DMS 273 (cell line): ENCODE measurements around the gene RHOC.
A peak's percentile ranks its signal among the peaks of the same experiment; 100 is the strongest.

Source experiments
- DNase-seq: peaks from one replicate; lab custom pipeline; 2025; ENCODE audit not compliant: unreplicated experiment; lab: John Stamatoyannopoulos, UW

The RHOC gene

GRCh38 chr1:112702420-112703261 is 4.3 kb downstream of the RHOC start:
- DNase-seq = no peak

DNA sequence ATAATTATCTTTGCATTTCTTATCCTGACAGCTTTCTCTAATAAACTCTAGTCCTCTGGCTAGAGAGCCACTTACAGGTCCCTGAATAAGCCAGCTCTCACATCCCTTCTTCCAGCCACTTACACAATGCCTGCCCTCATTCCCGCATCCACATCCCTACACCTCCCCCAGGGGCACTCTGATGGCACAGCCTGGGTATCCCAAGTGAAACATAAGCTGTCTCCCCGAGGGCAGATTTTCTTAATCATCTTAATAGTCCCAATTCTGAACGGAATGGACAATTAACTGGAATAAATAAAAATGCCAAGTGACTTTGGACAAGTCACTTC is 4.9 kb downstream of the RHOC start:
- DNase-seq = peak; percentile 31

GRCh38 chr1:112701227-112702066 is 5.5 kb downstream of the RHOC start:
- no peak for DNase-seq

DNA sequence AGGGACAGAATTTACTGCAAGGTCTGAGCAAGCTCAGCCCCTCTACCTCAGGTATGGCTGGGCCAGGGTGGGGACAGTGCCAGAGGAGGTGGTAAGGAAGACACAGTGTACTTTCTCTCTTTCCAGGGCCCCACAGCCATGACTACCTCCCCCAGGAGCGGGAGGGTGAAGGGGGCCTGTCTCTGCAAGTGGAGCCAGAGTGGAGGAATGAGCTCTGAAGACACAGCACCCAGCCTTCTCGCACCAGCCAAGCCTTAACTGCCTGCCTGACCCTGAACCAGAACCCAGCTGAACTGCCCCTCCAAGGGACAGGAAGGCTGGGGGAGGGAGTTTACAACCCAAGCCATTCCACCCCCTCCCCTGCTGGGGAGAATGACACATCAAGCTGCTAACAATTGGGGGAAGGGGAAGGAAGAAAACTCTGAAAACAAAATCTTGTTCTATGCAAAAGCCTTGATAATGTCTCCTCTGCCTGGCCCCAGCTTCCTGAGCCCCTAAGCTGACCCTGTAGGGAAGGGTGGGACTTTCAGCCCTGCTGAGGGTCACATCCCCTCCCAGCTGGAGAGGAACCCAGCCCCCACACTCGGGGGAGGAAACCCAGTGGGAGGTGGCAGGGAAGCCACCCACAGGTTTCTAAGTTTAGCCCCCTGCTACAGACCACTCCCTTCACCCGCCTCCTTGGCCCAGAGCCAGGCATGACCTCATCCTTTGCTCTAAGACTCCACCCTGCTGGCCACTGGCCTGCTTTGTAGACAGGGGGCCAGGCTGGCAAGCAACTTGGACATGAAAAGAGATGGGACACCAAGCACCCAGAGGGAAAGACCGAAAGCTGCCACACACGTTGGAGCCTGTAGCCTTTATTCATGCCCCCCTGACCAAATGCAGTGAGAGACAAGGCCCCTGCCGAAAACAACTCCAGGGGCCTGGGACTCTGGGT is 6.4 kb downstream of the RHOC start:
- peak; percentile 97 for DNase-seq

- no peak for DNase-seq
Measured at GRCh38 chr1:112699425-112700144, 7.3 kb downstream of the RHOC start.

GRCh38 chr1:112698366-112699310 is 8.3 kb downstream of the RHOC start:
- peak; percentile 42 for DNase-seq

DNA sequence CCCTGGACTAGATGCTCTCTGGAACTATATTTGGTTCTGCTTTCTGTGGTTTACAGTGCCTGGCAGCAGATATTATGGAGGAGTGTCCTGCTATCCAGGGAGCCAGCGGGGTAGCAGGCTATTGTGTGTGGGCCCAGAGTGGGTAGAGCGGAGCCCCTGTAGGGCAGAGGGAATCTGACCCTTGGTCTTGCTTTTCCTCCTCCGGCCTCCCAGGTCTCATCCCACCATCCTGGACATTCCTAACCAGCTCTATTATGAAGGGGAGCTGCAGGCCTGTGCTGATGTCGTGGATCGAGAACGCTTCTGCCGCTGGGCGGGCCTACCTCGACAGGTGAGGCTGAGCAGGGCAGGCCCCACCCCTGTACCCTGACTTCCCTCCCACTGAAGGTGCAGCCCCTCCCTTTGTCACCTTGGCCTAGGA is 9.1 kb downstream of the RHOC start:
- no peak for DNase-seq

DNA sequence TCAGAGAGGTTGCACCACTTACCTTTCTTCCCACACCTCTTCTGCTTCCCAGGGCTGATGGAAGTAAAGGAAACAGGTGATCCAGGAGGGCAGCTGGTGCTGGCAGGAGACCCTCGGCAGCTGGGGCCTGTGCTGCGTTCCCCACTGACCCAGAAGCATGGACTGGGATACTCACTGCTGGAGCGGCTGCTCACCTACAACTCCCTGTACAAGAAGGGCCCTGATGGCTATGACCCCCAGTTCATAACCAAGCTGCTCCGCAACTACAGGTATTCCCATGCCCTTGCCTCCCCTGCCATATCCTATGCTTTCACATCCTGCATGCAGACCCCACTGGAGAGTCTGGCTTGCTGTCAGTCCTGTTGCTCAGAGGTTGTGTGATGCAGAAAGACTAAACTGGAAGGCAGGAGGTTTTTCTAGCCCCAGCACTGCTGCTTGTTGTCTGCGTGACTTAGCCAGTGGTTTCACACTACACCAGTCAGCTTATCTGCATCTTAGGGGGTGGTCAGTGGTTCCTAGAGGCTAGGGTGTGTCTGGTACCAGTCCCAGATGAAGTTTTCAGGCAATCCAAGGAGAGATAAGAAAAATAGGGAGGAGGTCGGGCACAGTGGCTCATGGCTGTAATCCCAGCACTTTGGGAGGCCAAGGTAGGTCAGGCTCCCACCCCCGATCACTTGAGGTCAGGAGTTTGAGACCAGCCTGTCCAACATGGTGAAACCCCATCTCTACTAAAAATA is 10.2 kb downstream of the RHOC start:
- DNase-seq = no peak

- no peak for DNase-seq
Measured at GRCh38 chr1:112695276-112695675, 11.7 kb downstream of the RHOC start.

DNA sequence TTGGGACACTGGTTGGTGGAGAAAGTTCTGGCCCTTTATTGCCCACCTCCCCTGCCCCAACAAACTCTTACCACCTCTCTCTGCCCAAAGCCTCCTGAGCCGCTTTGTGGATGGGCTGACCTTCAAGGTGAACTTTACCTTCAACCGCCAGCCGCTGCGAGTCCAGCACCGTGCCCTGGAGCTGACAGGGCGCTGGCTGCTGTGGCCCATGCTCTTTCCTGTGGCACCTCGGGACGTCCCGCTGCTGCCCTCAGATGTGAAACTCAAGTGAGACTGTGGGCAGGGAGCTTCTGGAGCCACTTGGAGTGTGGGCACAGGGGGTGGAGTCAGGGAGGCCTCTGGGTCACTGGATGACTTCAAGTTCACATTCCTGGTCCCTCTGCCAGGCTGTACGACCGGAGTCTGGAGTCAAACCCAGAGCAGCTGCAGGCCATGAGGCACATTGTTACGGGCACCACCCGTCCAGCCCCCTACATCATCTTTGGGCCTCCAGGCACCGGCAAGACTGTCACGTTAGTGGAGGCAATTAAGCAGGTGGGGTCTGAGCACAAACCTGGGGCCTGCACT is 12.5 kb downstream of the RHOC start:
- no peak for DNase-seq

- DNase-seq = no peak
Measured at GRCh38 chr1:112693821-112694220, 13.1 kb downstream of the RHOC start.

- no peak for DNase-seq
Measured at GRCh38 chr1:112692681-112693080, 14.2 kb downstream of the RHOC start.

DNA sequence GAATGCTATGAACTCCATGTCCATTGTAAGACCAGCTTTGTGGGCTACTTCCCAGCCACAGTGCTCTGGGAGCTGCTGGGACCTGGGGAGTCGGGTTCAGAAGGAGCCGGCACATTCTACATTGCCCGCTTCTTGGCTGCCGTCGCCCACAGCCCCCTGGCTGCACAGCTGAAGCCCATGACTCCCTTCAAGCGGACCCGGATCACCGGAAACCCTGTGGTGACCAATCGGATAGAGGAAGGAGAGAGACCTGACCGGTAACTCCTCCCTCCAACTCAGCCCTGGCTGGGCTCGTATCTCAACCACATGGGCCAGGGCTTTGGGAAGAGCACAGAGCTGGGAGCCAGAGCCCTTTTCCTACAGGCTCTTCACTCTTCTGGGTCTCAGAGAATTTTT is 17.1 kb downstream of the RHOC start:
- DNase-seq = no peak

- no peak for DNase-seq
Measured at GRCh38 chr1:112689196-112689841, 17.6 kb downstream of the RHOC start.

GRCh38 chr1:112688781-112689193 is 18.1 kb downstream of the RHOC start:
- DNase-seq = no peak

- no peak for DNase-seq
Measured at GRCh38 chr1:112687785-112688496, 19.0 kb downstream of the RHOC start.

DNA sequence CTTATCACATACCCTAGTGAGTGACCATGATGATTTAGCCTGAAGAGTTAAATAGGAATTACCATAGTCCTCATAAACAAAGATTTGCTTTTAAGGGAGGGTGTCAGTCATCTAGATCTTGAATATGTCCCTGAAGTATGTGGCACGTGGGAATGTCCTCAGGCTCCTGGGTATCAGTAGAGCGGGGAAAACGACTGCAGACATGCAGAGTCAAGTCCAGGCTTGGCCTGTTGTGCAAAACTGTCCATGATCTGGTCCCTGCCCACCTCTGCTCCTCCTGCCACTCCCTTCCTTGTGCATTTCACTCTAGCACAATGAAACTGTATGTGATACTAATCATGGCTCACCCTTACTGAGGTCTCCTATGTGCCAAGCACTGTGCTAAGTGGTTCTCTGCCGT is 19.6 kb downstream of the RHOC start:
- DNase-seq = no peak
